Stimulated activated CD8-positive, alpha-beta memory T cell treated with anti-CD3 and anti-CD28 coated beads, Interleukin-15, amount 100 ng/mL, for 1 hour (primary cell): Measurements from ENCODE around the gene FBXL22.
"Not testable (repeated sequence)": the region's sequence is repeated elsewhere in the genome, so short reads cannot be mapped to it uniquely, and the experiment has no call there.

Source experiments
- DNase-seq: peaks from one replicate; pipeline ENCODE4 v3.0.0-alpha.2; 2020; ENCODE audit warnings: low read depth

FBXL22 gene

DNA sequence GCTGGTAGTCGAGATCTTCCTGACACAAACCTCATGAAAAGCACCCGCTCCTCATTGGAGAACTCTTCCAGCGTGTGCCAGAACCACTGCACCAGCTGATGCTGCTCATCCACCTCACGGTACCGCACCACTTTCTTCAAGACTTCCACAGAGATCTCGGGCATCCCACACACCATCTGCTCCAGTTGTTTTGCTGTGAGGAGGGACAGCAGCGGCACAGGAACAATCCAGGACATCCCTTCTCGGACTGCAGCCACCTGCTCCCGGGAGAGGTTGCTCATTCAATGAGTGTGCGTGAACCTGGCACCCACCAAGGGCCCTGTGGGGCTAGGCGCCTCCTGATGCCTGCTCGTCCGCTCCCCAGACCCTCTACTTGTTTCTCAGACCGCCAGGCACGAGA lies 15.1 kb downstream of the FBXL22 start:
- DNase-seq = no peak

DNA sequence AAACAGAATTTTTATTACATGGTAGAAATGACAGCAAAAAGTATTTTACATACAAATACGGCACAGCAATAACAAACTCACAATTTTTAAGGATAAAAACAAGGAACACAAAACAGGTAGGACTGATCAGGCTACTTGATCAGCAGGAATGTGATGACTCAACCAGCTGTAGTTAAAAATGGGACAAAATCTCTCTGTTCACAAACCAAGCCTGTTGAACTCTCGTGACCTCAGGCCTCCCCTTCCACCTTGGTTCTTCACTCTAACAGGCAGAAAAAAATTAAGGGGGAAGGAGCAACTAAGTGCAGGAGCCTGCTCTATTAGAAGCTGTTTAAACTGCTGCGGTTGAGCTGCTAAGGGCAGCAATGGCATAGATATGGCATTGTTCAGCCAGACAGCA lies 18.7 kb downstream of the FBXL22 start:
- no peak for DNase-seq

GRCh38 chr15:63617147-63617546 lies 20.0 kb downstream of the FBXL22 start:
- DNase-seq = not testable (repeated sequence)

- DNase-seq = not testable (repeated sequence)
These were observed 20.4 kb downstream of the FBXL22 start for GRCh38 chr15:63617627-63618026.

GRCh38 chr15:63620760-63621159 lies 23.6 kb downstream of the FBXL22 start:
- not testable (repeated sequence) for DNase-seq

DNA sequence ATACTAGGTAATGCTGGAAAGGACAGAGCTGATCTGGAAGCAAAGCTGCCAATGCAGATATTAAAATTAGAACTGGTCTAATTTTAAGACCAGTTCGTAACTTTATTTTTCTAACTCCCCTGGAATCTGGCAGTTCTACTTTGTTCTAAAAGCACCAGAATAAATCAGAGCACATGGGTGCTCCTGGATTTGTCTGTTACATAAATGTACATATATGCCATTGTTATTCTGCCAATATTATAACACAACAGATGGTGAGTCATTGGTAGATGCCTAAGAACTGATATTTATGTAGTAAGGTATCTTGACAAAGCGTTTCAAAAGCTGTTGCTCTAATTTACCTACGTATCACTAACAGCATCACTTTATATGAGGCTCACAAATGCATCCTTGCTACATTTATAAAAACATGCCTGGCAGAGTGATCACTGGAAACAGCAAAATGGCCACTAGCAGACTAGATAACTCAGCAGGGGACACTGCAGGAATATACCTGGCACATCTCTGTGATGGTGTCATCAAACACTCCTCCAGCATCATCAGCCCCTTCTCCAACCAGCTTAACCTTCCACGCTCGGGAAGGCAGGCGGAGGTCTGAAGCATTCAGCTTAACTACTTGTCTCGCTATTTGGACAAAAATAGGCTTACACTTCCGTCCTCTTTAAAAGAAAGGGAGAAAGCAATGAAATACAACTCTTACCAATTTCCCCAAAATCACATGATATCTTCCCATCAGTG lies 26.2 kb downstream of the FBXL22 start:
- DNase-seq = no peak

DNA sequence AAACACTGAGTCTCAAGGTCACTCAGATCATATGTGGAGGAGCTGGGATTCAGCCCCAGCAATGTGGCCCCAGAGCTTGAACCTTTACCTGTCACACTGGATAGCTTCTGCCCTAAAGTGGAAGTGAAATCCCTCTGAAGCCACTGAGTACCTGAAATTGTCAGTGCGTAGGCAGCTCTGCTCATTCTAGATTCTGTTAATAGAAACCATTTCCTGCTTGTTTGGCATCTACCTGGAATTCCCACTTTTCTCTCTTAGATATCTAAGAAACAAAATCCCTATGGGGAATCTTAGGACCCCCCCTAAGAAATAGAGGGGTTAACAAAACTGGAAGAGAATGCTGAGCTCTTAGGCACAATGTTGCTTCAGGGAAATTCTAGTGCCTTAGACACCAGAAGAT lies 29.8 kb downstream of the FBXL22 start:
- no peak for DNase-seq

- DNase-seq = no peak
These were observed 31.1 kb downstream of the FBXL22 start for GRCh38 chr15:63628123-63628822.

DNA sequence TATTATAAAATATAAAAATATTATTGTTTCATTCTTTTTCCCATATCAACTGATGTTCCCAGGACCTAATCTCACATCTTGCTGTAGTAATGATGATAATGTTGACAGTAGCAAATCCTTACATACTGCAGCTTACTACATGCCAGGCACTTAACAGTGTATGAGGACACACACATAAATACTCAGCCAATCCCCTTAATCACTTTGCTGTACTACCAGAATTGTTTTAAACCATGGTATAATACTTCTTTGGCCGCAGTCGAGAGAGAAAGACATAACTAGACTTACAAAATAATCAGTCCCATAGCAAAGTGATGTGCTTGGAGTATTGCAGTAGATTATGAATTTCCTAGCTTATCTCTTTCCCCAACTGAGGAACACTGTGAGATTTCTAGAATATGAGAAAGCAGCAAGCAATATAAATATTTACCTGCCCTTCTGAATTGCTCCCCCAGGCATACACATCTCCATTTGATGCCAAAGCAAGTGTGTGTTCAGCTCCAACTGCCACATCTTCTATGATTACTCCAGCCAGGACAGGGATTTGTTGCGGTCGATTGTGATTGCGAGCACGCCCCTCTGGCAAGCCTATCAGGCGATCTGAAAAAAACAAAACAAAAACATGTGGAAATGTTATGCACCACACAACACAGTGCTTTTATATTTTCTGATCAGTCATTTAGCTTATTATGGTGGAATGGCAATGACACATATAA lies 33.0 kb downstream of the FBXL22 start:
- no peak for DNase-seq

DNA sequence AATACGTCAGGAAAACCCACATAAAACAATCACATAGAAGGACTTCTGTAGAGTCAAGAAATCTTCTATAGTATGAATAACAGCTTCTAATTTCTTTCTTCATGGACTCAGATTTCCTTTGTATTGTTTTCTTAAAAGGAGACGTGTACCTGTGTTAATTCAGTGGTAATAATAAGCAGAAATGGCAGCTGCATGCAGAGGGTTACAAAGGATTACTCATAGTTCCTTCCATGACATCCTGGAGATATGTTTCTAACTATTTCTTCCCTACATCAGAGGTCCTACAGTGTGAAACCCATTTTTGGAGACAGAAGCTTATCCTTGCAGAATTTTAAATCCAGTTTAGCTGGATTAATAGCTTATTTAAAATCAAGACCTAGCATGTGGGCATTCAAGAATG lies 36.1 kb downstream of the FBXL22 start:
- no peak for DNase-seq

GRCh38 chr15:63634154-63634553 lies 37.0 kb downstream of the FBXL22 start:
- DNase-seq = no peak

- no peak for DNase-seq
These were observed 39.4 kb downstream of the FBXL22 start for GRCh38 chr15:63636518-63637061.

GRCh38 chr15:63638839-63639238 lies 41.7 kb downstream of the FBXL22 start:
- no peak for DNase-seq

DNA sequence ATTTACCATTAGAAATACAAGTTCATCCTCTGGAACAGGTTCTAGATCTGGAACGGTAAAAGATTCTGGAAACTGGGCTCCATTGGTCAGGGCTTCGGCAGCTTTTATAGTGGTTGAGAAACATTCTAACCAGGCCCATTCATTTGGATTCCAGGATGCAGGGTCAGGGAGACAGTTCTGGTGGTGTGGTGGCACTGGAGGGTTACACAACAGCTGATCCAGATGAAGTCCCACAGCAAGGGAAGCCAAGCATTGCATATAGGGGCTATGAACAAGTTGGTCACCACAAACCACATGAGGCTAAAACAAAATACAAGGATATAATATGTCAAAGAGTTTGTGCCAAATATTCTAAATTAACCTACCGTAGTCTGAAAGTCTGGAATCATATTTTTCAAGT lies 43.0 kb downstream of the FBXL22 start:
- no peak for DNase-seq
